H1 (cell line): Measurements from ENCODE around the gene MECP2.

Source experiments
- ATF3 ChIP-seq: IDR thresholded peaks from 2 replicates; pipeline ENCODE4 v1.6.1; 2011; ENCODE audit warnings: low read depth, mild to moderate bottlenecking, low read length; ENCODE audit not compliant: insufficient read depth
- CBX5 ChIP-seq: fragments of 300-800, 300-1000 bp; sonication (generic); IDR thresholded peaks from 2 replicates; pipeline ENCODE4 v1.7.1; 2016; ENCODE audit warnings: antibody characterized with exemption, low read length, low read depth
- CHD1 ChIP-seq: IDR thresholded peaks from 2 replicates; pipeline ENCODE4 v1.6.1; 2012; ENCODE audit warnings: low read depth, low read length, improper control_type of control experiment
- CTCF ChIP-seq, 3 experiments: IDR thresholded peaks; 1 replicate in 2 of 3; 2 replicates in 1 of 3; pipeline versions ENCODE4 v1.5.1 to v1.6.1; 2011; ENCODE audit warnings: low read length in 3 of 3, mild to moderate bottlenecking in 3 of 3, inconsistent platforms in 2 of 3, low read depth in 1 of 3, moderate library complexity in 1 of 3; ENCODE audit not compliant: insufficient read depth in 1 of 3; ENCODE audit errors: control extremely low read depth in 1 of 3
- GABPA ChIP-seq: IDR thresholded peaks from 2 replicates; pipeline ENCODE4 v1.6.1; 2011; ENCODE audit warnings: mild to moderate bottlenecking, low read length, moderate library complexity, borderline replicate concordance; ENCODE audit not compliant: insufficient read depth
- JUN ChIP-seq: IDR thresholded peaks from 2 replicates; pipeline ENCODE4 v1.6.1; 2011; ENCODE audit warnings: low read depth, mild to moderate bottlenecking, improper control_type of control experiment, low read length
- MAFK ChIP-seq: IDR thresholded peaks from 2 replicates; pipeline ENCODE4 v1.6.1; 2012; ENCODE audit warnings: low read depth, mild to moderate bottlenecking, improper control_type of control experiment, low read length
- POLR2A ChIP-seq, 2 experiments: IDR thresholded peaks; 1 replicate in 1 of 2; 2 replicates in 1 of 2; pipeline ENCODE4 v1.6.1; 2011; ENCODE audit warnings: low read depth in 2 of 2, low read length in 2 of 2, mild to moderate bottlenecking in 2 of 2; ENCODE audit errors: control extremely low read depth in 1 of 2
- RAD21 ChIP-seq, 2 experiments: IDR thresholded peaks in 1 of 2; conservative IDR thresholded peaks in 1 of 2; 2 replicates each; pipeline ENCODE4 v1.6.1; 2011; ENCODE audit warnings: low read depth in 2 of 2, low read length in 2 of 2, improper control_type of control experiment in 1 of 2, inconsistent platforms in 1 of 2, mild to moderate bottlenecking in 1 of 2, moderate library complexity in 1 of 2
- USF2 ChIP-seq: IDR thresholded peaks from 2 replicates; pipeline ENCODE4 v1.6.1; 2011; ENCODE audit warnings: low read length, improper control_type of control experiment
- YY1 ChIP-seq: IDR thresholded peaks from 2 replicates; pipeline ENCODE4 v1.6.1; 2011; ENCODE audit warnings: low read depth, mild to moderate bottlenecking, low read length
- ZNF274 ChIP-seq: IDR thresholded peaks from 2 replicates; pipeline ENCODE4 v1.7.0; 2012; ENCODE audit warnings: low read length, borderline replicate concordance; ENCODE audit errors: extremely low read depth

- no peak for TF ChIP-seq CTCF (IDR thresholded peaks at IDR 0.05; ENCODE audit: control extremely low read depth in 1 of 3, insufficient read depth in 1 of 3, low read depth in 1 of 3, low read length in 3 of 3)
- TF ChIP-seq POLR2A (IDR thresholded peaks at IDR 0.05; ENCODE audit: control extremely low read depth in 1 of 2, low read depth in 2 of 2, low read length in 2 of 2), result no peak
- TF ChIP-seq ZNF274, result no peak
- no peak for TF ChIP-seq GABPA
- no peak for TF ChIP-seq RAD21 (IDR thresholded peaks at IDR 0.05 in 1 of 2, conservative IDR thresholded peaks at IDR 0.05 in 1 of 2; ENCODE audit: low read depth in 2 of 2, low read length in 2 of 2)
- no peak for TF ChIP-seq CHD1
- TF ChIP-seq JUN, result no peak
- TF ChIP-seq USF2, result no peak
- no peak for TF ChIP-seq CBX5
- no peak for TF ChIP-seq YY1
- TF ChIP-seq ATF3, result no peak
- TF ChIP-seq MAFK, result no peak
These were observed 50.4 kb downstream of the MECP2 start for GRCh38 chrX:154046940-154047610.
